Measurements from ENCODE around the gene ADAD2.

- TF ChIP-seq REST (IDR thresholded peaks at IDR 0.05; ENCODE audit: insufficient read depth in 1 of 2, low read depth in 2 of 2, low read length in 2 of 2): no peak
- TF ChIP-seq TAF1 (IDR thresholded peaks at IDR 0.05; ENCODE audit: borderline replicate concordance, insufficient read depth, low read length): no peak
- no peak for TF ChIP-seq POLR2AphosphoS5 (IDR thresholded peaks at IDR 0.05; ENCODE audit: low read depth, low read length)
- TF ChIP-seq FOXP2 (optimal IDR thresholded peaks at IDR 0.05; ENCODE audit: borderline replicate concordance, extremely low read depth, extremely low read length, insufficient read depth): no peak
- no peak for TF ChIP-seq SIN3A (IDR thresholded peaks at IDR 0.05; ENCODE audit: borderline replicate concordance, insufficient read depth, low read length)
Observed at GRCh38 chr16:84224554-84224953, 33.6 kb downstream of the ADAD2 start.

Data from PFSK-1 (cell line).